Upper lobe of right lung (tissue), 1 donor: ENCODE results near the gene TSPEAR. TPM values are rescaled to one million over a fixed set of nuclear protein-coding genes. Genes with fewer than 3 reads are reported as not detected.
A peak's percentile ranks its signal among the peaks of the same experiment; 100 is the strongest.

ENCODE experiments used
- ATAC-seq: fragments of 200-7000 bp; cut with Tn5 transposase; one replicate; pipeline ENCODE4 v1.9.1; 2020; ENCODE audit warnings: mild to moderate bottlenecking, moderate library complexity
- DNase-seq: peaks from one replicate; pipeline ENCODE4 v3.0.0-alpha.2; 2020
- H3K27ac ChIP-seq: fragments of 200-600 bp; one replicate; pipeline ENCODE4 v1.8.0; 2022
- H3K27me3 ChIP-seq: fragments of 200-600 bp; one replicate; pipeline ENCODE4 v1.8.0; 2022; ENCODE audit warnings: mild to moderate bottlenecking
- H3K36me3 ChIP-seq: fragments of 200-600 bp; one replicate; pipeline ENCODE4 v1.8.0; 2022
- H3K4me1 ChIP-seq: fragments of 200-600 bp; one replicate; pipeline ENCODE4 v1.8.0; 2022
- H3K4me3 ChIP-seq: fragments of 200-600 bp; one replicate; pipeline ENCODE4 v1.8.0; 2022; ENCODE audit warnings: mild to moderate bottlenecking
- H3K9me3 ChIP-seq: fragments of 200-600 bp; one replicate; pipeline ENCODE4 v1.8.0; 2022
- intact Hi-C: fragments of 100-400 bp; cut with DNase I; formaldehyde crosslinking; loops from one replicate; pipeline ENCODE4 v1.11.0; 2022
- total RNA-seq: library from RNA; stranded (reverse); fragmentation: NEBNext Ultra II Directional; extraction: Animal tissue kit (Norgen Biotek cat#: 25700); gene quantifications from one replicate; pipeline ENCODE4 v1.2.1, GENCODE V29; 2021
- TF ChIP-seq, protein P1 (sequence below): fragments of 200-600 bp; IDR thresholded peaks from one replicate; pipeline ENCODE4 v1.8.0; 2022; ENCODE audit warnings: antibody characterized with exemption
- donor health status: DM: no; HTN: yes; CAD: no; lungs with severe emphysema.

TSPEAR gene
- total RNA-seq, 1 donor from 2014 or later, result 0.23 TPM

DNA sequence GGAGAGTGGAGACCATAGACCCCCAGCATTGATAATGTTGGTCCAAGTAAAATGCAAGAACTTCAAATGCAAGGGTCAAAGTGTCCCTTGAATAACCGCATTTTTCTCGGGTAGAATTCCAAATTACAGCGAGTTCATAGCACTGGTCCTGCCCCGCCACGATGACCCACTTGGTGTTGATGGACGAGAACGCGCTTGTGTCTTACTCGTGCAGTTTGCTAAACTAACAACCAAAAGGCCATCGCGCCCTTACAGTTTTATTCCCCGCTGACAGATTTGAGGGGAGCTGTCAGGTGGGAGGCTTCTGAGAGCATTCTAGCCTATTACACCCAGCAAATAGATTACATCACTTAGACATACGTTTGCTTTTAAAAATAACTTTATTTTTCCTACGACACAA is 17.3 kb upstream of the TSPEAR start:
- TF ChIP-seq, protein P1, sequence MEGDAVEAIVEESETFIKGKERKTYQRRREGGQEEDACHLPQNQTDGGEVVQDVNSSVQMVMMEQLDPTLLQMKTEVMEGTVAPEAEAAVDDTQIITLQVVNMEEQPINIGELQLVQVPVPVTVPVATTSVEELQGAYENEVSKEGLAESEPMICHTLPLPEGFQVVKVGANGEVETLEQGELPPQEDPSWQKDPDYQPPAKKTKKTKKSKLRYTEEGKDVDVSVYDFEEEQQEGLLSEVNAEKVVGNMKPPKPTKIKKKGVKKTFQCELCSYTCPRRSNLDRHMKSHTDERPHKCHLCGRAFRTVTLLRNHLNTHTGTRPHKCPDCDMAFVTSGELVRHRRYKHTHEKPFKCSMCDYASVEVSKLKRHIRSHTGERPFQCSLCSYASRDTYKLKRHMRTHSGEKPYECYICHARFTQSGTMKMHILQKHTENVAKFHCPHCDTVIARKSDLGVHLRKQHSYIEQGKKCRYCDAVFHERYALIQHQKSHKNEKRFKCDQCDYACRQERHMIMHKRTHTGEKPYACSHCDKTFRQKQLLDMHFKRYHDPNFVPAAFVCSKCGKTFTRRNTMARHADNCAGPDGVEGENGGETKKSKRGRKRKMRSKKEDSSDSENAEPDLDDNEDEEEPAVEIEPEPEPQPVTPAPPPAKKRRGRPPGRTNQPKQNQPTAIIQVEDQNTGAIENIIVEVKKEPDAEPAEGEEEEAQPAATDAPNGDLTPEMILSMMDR, result no peak

GRCh38 chr21:44727757-44728156 is 16.4 kb upstream of the TSPEAR start:
- ATAC-seq (no peak), DNase-seq (no peak)
- Histone ChIP-seq H3K4me1 (no peaks in the 10 kb centered on the region), H3K9me3 (no peaks in the 10 kb centered on the region), H3K27me3 (peaks cover 53% of the 10 kb centered on the region), H3K4me3 (no peak overlapping the region), H3K27ac (no peak overlapping the region), H3K36me3 (no peaks in the 10 kb centered on the region)
- TF ChIP-seq, protein P1, result no peak
- intact Hi-C loops, result no loop called here

More for the DNA sequence above, 17.3 kb upstream of the TSPEAR start:
- intact Hi-C loops, result no loop called here
- ATAC-seq (no peak), DNase-seq (no peak)
- Histone ChIP-seq H3K9me3 (no peaks in the 10 kb centered on the region), H3K36me3 (no peaks in the 10 kb centered on the region), H3K27me3 (peaks cover 44% of the 10 kb centered on the region), H3K27ac (no peak overlapping the region), H3K4me3 (no peak overlapping the region), H3K4me1 (no peaks in the 10 kb centered on the region)

DNA sequence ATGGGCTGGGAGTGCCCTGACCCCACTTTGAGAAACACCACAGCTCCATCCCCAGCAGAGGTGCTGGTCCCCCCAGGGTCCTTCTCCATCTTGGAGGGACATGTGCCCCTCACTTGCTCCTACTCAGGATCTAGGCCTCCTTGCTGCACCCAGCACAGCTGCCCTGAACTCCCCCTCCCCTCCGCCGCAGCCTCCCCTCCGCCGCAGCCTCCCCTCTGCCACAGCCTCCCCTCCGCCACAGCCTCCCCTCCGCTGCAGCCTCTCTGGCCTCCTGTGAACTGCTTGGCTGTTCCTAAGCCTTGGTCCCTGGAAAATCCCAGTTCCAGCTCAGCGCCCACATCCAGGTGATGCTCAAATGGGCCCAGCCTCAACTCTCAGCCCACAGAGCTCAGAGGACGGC is 15.9 kb upstream of the TSPEAR start:
- Histone ChIP-seq H3K9me3 (no peaks in the 10 kb centered on the region), H3K4me1 (no peaks in the 10 kb centered on the region), H3K27ac (no peak overlapping the region), H3K27me3 (peaks cover 57% of the 10 kb centered on the region), H3K36me3 (no peaks in the 10 kb centered on the region), H3K4me3 (no peak overlapping the region)
- ATAC-seq, result no peak
- TF ChIP-seq, protein P1, result no peak
- peak; percentile 57 for DNase-seq
- intact Hi-C loops, result no loop called here

GRCh38 chr21:44726826-44727225 is 15.5 kb upstream of the TSPEAR start:
- peaks cover 60% of the 10 kb centered on the region for H3K27me3 ChIP-seq

DNA sequence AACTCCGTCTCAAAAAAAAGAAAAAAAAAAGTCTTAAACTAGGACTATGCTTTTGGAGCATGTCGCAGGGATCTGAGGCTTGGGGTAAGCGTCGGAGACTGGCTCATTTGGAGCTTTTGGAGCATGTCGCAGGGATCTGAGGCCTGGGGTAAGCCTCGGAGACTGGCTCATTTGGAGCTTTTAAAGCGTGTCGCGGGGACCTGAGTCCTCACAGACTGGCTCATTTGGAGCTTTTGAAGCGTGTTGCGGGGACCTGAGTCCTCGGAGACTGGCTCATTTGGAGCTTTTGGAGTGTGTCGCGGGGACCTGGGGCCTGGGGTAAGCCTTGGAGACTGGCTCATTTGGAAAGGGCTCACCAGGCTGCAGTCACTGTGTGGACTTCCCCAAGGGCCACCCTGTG is 13.6 kb upstream of the TSPEAR start:
- intact Hi-C loops, result no loop called here
- TF ChIP-seq, protein P1, result no peak
- H3K27me3 ChIP-seq, result peaks cover 68% of the 10 kb centered on the region

More at GRCh38 chr21:44726826-44727225, 15.5 kb upstream of the TSPEAR start:
- no peaks in the 10 kb centered on the region for H3K36me3 ChIP-seq
- ATAC-seq (no peak), DNase-seq (no peak)
- H3K4me3 ChIP-seq, result no peak overlapping the region
- TF ChIP-seq, protein P1, result no peak
- intact Hi-C loops, result no loop called here
- H3K27ac ChIP-seq, result no peak overlapping the region
- H3K4me1 ChIP-seq, result no peaks in the 10 kb centered on the region
- no peaks in the 10 kb centered on the region for H3K9me3 ChIP-seq

DNA sequence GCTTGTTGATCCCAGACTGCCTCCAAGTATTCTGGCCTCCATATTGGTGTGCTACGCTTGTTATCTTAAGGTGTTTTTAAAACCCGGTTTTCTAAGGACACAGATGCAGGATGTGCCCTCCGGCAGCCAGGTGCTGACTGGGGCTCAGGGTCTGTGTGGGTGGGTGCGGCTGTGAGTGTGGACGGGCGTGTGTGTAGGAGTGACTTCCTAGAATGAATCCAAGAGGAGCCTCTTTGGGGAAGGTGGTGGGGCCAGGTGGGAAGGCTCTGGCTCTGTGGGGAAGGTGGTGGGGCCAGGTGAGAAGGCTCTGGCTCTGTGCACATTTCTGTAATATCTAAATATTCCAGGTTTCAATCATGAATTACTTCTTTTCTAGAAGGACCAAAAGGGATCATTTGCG is 12.8 kb upstream of the TSPEAR start:
- Histone ChIP-seq H3K4me3 (no peak overlapping the region), H3K36me3 (no peaks in the 10 kb centered on the region), H3K4me1 (no peaks in the 10 kb centered on the region), H3K9me3 (no peaks in the 10 kb centered on the region), H3K27me3 (peaks cover 68% of the 10 kb centered on the region), H3K27ac (no peak overlapping the region)
- ATAC-seq (no peak), DNase-seq (no peak)
- intact Hi-C loops, result no loop called here
- TF ChIP-seq, protein P1, result no peak

More for the DNA sequence above, 13.6 kb upstream of the TSPEAR start:
- DNase-seq (no peak), ATAC-seq (no peak)
- H3K4me1 ChIP-seq, result no peaks in the 10 kb centered on the region
- no peak overlapping the region for H3K4me3 ChIP-seq
- no peaks in the 10 kb centered on the region for H3K9me3 ChIP-seq
- no peak overlapping the region for H3K27ac ChIP-seq
- H3K36me3 ChIP-seq, result no peaks in the 10 kb centered on the region
